Kidney (tissue), 14 donors: Measurements from ENCODE around the gene CCDC50. TPM values are rescaled to one million over a fixed set of nuclear protein-coding genes. Genes with fewer than 3 reads are reported as not detected.

Experiments used
- DNase-seq, 5 donors: peaks; one replicate each; pipeline ENCODE4 v3.0.0-alpha.2; 2013 to 2020
- FAIRE-seq: peaks from 2 replicates; lab custom pipeline; 2012; peaks lifted over from hg19 to GRCh38; lab: Jason Lieb, UNC
- H3K27ac ChIP-seq, 2 donors: one replicate each; pipeline ENCODE4 v1.7.0; 2013; ENCODE audit warnings: low read depth in 2 of 2, low read length in 2 of 2, inconsistent platforms in 1 of 2
- H3K27me3 ChIP-seq: one replicate; pipeline ENCODE4 v1.7.1; 2013; ENCODE audit warnings: low read length, inconsistent platforms; ENCODE audit not compliant: control insufficient read depth, insufficient read depth
- H3K36me3 ChIP-seq, 3 donors: one replicate each; pipeline versions ENCODE4 v1.7.0 to v1.7.1; 2013; ENCODE audit warnings: low read length in 3 of 3, control low read depth in 1 of 3, inconsistent platforms in 1 of 3; ENCODE audit not compliant: insufficient read depth in 3 of 3, control insufficient read depth in 2 of 3
- H3K4me1 ChIP-seq, 3 donors: one replicate each; pipeline versions ENCODE4 v1.7.0 to v1.7.1; 2013; ENCODE audit warnings: low read length in 3 of 3, inconsistent platforms in 1 of 3, low read depth in 1 of 3; ENCODE audit not compliant: control insufficient read depth in 2 of 3, insufficient read depth in 2 of 3
- H3K4me3 ChIP-seq, 3 donors: one replicate each; pipeline versions ENCODE4 v1.7.0 to v1.8.1; 2013; ENCODE audit warnings: low read length in 3 of 3, control low read depth in 1 of 3, inconsistent platforms in 1 of 3
- H3K9ac ChIP-seq, 3 donors: one replicate each; pipeline versions ENCODE4 v1.7.0 to v1.7.1; 2013; ENCODE audit warnings: low read length in 3 of 3, control low read depth in 1 of 3, inconsistent platforms in 1 of 3
- H3K9me3 ChIP-seq, 3 donors: one replicate each; pipeline versions ENCODE4 v1.7.0 to v1.7.1; 2013; ENCODE audit warnings: low read length in 3 of 3, control low read depth in 1 of 3, inconsistent platforms in 1 of 3; ENCODE audit not compliant: control insufficient read depth in 2 of 3, insufficient read depth in 1 of 3
- intact Hi-C: fragments of 100-400 bp; cut with DNase I; formaldehyde crosslinking; loops from one replicate; pipeline ENCODE4 v1.11.1; 2022
- polyA plus RNA-seq: library from polyadenylated mRNA; stranded (reverse); fragments of 350-450 nt; fragmentation: Illumina TruSeq; extraction: RNeasy Lipid Tissue Mini Kit (QIAGEN cat#74804); gene quantifications from one replicate; pipeline ENCODE4 v1.2.3, GENCODE V29; 2014; ENCODE audit warnings: low read depth, low replicate concordance; ENCODE audit not compliant: insufficient read depth
- total RNA-seq: library from RNA; stranded (reverse); fragmentation: NEBNext Ultra II Directional; extraction: Animal tissue kit (Norgen Biotek cat#: 25700); gene quantifications from one replicate; pipeline ENCODE4 v1.2.1, GENCODE V29; 2021
- TF ChIP-seq, protein P1 (sequence below): IDR thresholded peaks from 3 replicates; pipeline ENCODE4 v1.5.1; 2012; ENCODE audit warnings: mild to moderate bottlenecking, moderate library complexity, borderline replicate concordance; ENCODE audit not compliant: insufficient read depth; ENCODE audit errors: extremely low read depth
- donor health status: control.
- donor health status: control.
- donor health status: control.
- donor health status: control.
- donor health status: control.
- donor health status: DM: yes; HTN: yes; CAD: no.
- donor health status: Normal renal cell carcinoma (clear cell type).

CCDC50 gene
- total and polyA plus RNA-seq, 2 donors from 2014 or later, result 34.7 to 105 TPM

DNA sequence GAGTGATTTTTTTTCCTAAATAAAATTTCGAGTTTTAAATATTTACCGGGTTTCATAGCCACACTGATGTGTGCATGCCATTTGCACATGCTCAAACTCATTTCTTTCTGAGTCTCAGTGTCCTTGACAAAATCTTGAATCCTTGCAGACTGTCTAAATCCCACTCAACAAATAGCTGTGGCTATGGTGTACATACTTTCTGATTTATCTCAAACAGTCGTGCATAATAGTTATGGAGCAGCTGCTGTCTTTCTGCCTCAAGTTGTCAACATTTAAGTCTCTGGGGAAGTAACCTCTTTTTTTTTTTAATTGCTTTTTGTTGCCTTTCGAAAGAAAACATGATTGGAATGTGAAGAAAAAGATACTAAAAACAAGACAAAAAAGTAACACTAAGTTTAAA is 53.9 kb downstream of the CCDC50 start:
- intact Hi-C loops, result loop anchor here (10.0 kb wide), 1 partner anchor 148 kb away; no protein-coding TSS in a partner anchor
- no peaks in the 10 kb centered on the region for H3K27me3 ChIP-seq
- no peak overlapping the region for H3K4me3 ChIP-seq
- no peaks in the 10 kb centered on the region for H3K9me3 ChIP-seq
- no peak overlapping the region for H3K9ac ChIP-seq
- TF ChIP-seq, protein P1, sequence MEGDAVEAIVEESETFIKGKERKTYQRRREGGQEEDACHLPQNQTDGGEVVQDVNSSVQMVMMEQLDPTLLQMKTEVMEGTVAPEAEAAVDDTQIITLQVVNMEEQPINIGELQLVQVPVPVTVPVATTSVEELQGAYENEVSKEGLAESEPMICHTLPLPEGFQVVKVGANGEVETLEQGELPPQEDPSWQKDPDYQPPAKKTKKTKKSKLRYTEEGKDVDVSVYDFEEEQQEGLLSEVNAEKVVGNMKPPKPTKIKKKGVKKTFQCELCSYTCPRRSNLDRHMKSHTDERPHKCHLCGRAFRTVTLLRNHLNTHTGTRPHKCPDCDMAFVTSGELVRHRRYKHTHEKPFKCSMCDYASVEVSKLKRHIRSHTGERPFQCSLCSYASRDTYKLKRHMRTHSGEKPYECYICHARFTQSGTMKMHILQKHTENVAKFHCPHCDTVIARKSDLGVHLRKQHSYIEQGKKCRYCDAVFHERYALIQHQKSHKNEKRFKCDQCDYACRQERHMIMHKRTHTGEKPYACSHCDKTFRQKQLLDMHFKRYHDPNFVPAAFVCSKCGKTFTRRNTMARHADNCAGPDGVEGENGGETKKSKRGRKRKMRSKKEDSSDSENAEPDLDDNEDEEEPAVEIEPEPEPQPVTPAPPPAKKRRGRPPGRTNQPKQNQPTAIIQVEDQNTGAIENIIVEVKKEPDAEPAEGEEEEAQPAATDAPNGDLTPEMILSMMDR, result no peak
- H3K4me1 ChIP-seq, result no peaks in the 10 kb centered on the region
- H3K27ac ChIP-seq, result no peak overlapping the region
- DNase-seq (peak in 2 of 5 donors; percentile 38 to 68), FAIRE-seq (no peak)
- peaks cover 12 to 19% (median 15%) of the 10 kb centered on the region in 3 donors for H3K36me3 ChIP-seq

DNA sequence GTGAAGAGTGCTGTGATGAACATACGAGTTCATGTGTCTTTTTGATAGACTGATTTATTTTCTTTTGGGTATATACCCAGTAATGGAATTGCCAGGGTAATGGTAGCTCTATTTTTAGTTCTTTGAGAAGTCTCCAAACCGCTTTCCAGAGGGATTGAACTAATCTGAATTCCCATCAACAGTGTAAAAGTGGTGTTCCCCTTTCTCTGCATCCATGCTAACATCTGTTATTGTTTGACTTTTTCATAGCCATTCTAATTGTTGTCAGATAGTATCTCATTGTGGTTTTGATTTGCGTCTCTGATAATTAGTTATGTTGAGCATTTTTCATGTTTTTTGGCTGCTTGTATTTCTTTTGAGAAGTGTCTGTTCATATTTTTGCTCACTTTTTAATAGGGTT is 55.9 kb downstream of the CCDC50 start:
- H3K9me3 ChIP-seq, result no peaks in the 10 kb centered on the region
- TF ChIP-seq, protein P1, result no peak
- no peaks in the 10 kb centered on the region for H3K27me3 ChIP-seq
- H3K36me3 ChIP-seq, result peaks cover 12 to 20% (median 15%) of the 10 kb centered on the region in 3 donors
- intact Hi-C loops, result loop anchor here (10.0 kb wide), 1 partner anchor 150 kb away; no protein-coding TSS in a partner anchor
- DNase-seq (no peak), FAIRE-seq (no peak)
- no peak overlapping the region for H3K27ac ChIP-seq
- no peak overlapping the region for H3K4me3 ChIP-seq
- no peaks in the 10 kb centered on the region for H3K4me1 ChIP-seq
- no peak overlapping the region for H3K9ac ChIP-seq

DNA sequence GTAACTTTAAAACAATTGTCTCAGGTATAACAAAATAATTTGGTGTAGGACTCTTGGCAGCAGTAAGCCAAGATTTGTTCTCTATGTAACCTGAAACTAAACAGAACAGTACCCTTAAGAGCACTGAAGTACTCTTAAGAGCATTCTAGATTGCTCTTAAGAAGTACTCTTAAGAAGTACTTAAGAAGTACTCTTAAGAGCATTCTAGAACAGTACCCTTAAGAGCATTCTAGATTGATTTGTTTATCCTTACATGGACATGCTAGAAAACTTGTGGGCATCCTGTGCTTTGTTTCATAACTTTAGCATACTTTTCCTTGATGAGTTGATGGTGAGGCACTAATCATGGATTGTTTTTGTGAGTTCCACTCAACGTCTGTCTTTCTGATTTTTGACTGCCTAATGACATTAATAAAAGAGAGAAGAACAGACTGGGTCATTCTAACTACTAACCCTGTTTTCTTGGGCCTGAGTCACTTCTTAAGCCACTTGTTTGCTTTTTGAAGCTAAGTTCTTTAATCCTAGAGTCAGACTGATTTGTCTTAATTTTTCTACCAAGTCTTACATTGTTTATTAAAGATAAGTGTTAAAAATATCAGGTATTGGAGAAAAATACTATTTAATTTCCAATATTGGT is 58.4 kb downstream of the CCDC50 start:
- no peaks in the 10 kb centered on the region for H3K4me1 ChIP-seq
- H3K27me3 ChIP-seq, result no peaks in the 10 kb centered on the region
- no peak overlapping the region for H3K27ac ChIP-seq
- FAIRE-seq (no peak), DNase-seq (no peak)
- TF ChIP-seq, protein P1, result no peak
- intact Hi-C loops, result loop anchor here (10.0 kb wide), 1 partner anchor 153 kb away; no protein-coding TSS in a partner anchor
- H3K36me3 ChIP-seq, result peaks cover 4 to 6% (median 5%) of the 10 kb centered on the region in 3 donors
- no peaks in the 10 kb centered on the region for H3K9me3 ChIP-seq
- H3K9ac ChIP-seq, result no peak overlapping the region
- no peak overlapping the region for H3K4me3 ChIP-seq
